OCI-LY3 (cell line): ENCODE measurements around the gene TMBIM6.

Experiments used
- CTCF ChIP-seq: fragments of 200-600, 300-600 bp; sonication (generic); IDR thresholded peaks from 2 replicates; pipeline ENCODE4 v1.5.1; 2014; ENCODE audit warnings: antibody characterized with exemption, low read length, low read depth
- EZH2phosphoT487 ChIP-seq: fragments of 200-600 bp; shearing (Covaris generic); IDR thresholded peaks from 2 replicates; pipeline ENCODE4 v1.6.1; 2018; ENCODE audit warnings: antibody characterized with exemption, mixed run types, low read depth

- no peak for TF ChIP-seq CTCF
- TF ChIP-seq EZH2phosphoT487 = no peak
Observed at GRCh38 chr12:49793620-49794019, 52.3 kb downstream of the TMBIM6 start.
